H1 (cell line): ENCODE data around the gene DKK2.

Experiments used
- CEBPB ChIP-seq: IDR thresholded peaks from 2 replicates; pipeline ENCODE4 v1.6.1; 2012; ENCODE audit warnings: low read depth, low read length
- CHD2 ChIP-seq: IDR thresholded peaks from 2 replicates; pipeline ENCODE4 v1.6.1; 2012; ENCODE audit warnings: low read length, improper control_type of control experiment
- CTCF ChIP-seq, 3 experiments: IDR thresholded peaks; 1 replicate in 2 of 3; 2 replicates in 1 of 3; pipeline versions ENCODE4 v1.5.1 to v1.6.1; 2011; ENCODE audit warnings: low read length in 3 of 3, mild to moderate bottlenecking in 3 of 3, inconsistent platforms in 2 of 3, low read depth in 1 of 3, moderate library complexity in 1 of 3; ENCODE audit not compliant: insufficient read depth in 1 of 3; ENCODE audit errors: control extremely low read depth in 1 of 3
- EZH2 ChIP-seq: fragments of 200-600 bp; sonication (generic); IDR thresholded peaks from 2 replicates; pipeline ENCODE4 v1.7.1; 2012; ENCODE audit warnings: low read depth, mild to moderate bottlenecking, moderate library complexity, low read length, inconsistent platforms; ENCODE audit not compliant: severe bottlenecking
- HDAC2 ChIP-seq, 2 experiments: fragments of 300-600 bp in 1 of 2; sonication (generic) in 1 of 2; IDR thresholded peaks; 2 replicates each; pipeline ENCODE4 v1.6.1; 2011 to 2012; ENCODE audit warnings: low read depth in 2 of 2, low read length in 2 of 2, mild to moderate bottlenecking in 2 of 2, moderate library complexity in 2 of 2, borderline replicate concordance in 1 of 2, inconsistent platforms in 1 of 2
- HDAC6 ChIP-seq: IDR thresholded peaks from one replicate; pipeline ENCODE4 v1.7.1; 2012; ENCODE audit warnings: low read depth, mild to moderate bottlenecking, inconsistent platforms, low read length, moderate library complexity
- NANOG ChIP-seq: IDR thresholded peaks from 2 replicates; pipeline ENCODE4 v1.6.1; 2011; ENCODE audit warnings: low read length, low read depth, mild to moderate bottlenecking, inconsistent platforms; ENCODE audit not compliant: insufficient read depth, poor library complexity, severe bottlenecking
- POLR2A ChIP-seq, 2 experiments: IDR thresholded peaks; 1 replicate in 1 of 2; 2 replicates in 1 of 2; pipeline ENCODE4 v1.6.1; 2011; ENCODE audit warnings: low read depth in 2 of 2, low read length in 2 of 2, mild to moderate bottlenecking in 2 of 2; ENCODE audit errors: control extremely low read depth in 1 of 2
- POLR2AphosphoS5 ChIP-seq: IDR thresholded peaks from 2 replicates; pipeline ENCODE4 v1.6.1; 2011; ENCODE audit warnings: low read depth, low read length
- RAD21 ChIP-seq, 2 experiments: IDR thresholded peaks in 1 of 2; conservative IDR thresholded peaks in 1 of 2; 2 replicates each; pipeline ENCODE4 v1.6.1; 2011; ENCODE audit warnings: low read depth in 2 of 2, low read length in 2 of 2, improper control_type of control experiment in 1 of 2, inconsistent platforms in 1 of 2, mild to moderate bottlenecking in 1 of 2, moderate library complexity in 1 of 2
- RNF2 ChIP-seq: fragments of 200-900, 300-1000 bp; sonication (generic); IDR thresholded peaks from 2 replicates; pipeline ENCODE4 v1.7.1; 2016; ENCODE audit warnings: borderline replicate concordance, low read depth, mild to moderate bottlenecking, antibody characterized with exemption, low read length; ENCODE audit not compliant: poor library complexity, severe bottlenecking; ENCODE audit errors: missing control alignments
- TAF1 ChIP-seq: IDR thresholded peaks from 2 replicates; pipeline ENCODE4 v1.6.1; 2011; ENCODE audit warnings: mild to moderate bottlenecking, low read depth, low read length
- ZNF274 ChIP-seq: IDR thresholded peaks from 2 replicates; pipeline ENCODE4 v1.7.0; 2012; ENCODE audit warnings: low read length, borderline replicate concordance; ENCODE audit errors: extremely low read depth

GRCh38 chr4:106993827-106994226 lies 42.3 kb downstream of the DKK2 start:
- TF ChIP-seq POLR2A (IDR thresholded peaks at IDR 0.05; ENCODE audit: control extremely low read depth in 1 of 2, low read depth in 2 of 2, low read length in 2 of 2) (no peak), RNF2 (no peak), CTCF (IDR thresholded peaks at IDR 0.05; ENCODE audit: control extremely low read depth in 1 of 3, insufficient read depth in 1 of 3, low read depth in 1 of 3, low read length in 3 of 3) (no peak), POLR2AphosphoS5 (no peak), HDAC2 (IDR thresholded peaks at IDR 0.05; ENCODE audit: borderline replicate concordance in 1 of 2, low read depth in 2 of 2, low read length in 2 of 2) (no peak), ZNF274 (no peak), NANOG (no peak), RAD21 (IDR thresholded peaks at IDR 0.05 in 1 of 2, conservative IDR thresholded peaks at IDR 0.05 in 1 of 2; ENCODE audit: low read depth in 2 of 2, low read length in 2 of 2) (no peak), CEBPB (no peak), HDAC6 (no peak), EZH2 (no peak), CHD2 (no peak), TAF1 (no peak)
